Fibroblast of peridontal ligament (primary cell): ENCODE data around the gene SMARCA1.

Experiments used
- DNase-seq: peaks from one replicate; pipeline ENCODE4 v3.0.0-alpha.2; 2010; ENCODE audit errors: extremely low read depth

Gene SMARCA1

GRCh38 chrX:129531132-129531531, 7.8 kb upstream of the SMARCA1 start:
- DNase-seq = no peak

DNA sequence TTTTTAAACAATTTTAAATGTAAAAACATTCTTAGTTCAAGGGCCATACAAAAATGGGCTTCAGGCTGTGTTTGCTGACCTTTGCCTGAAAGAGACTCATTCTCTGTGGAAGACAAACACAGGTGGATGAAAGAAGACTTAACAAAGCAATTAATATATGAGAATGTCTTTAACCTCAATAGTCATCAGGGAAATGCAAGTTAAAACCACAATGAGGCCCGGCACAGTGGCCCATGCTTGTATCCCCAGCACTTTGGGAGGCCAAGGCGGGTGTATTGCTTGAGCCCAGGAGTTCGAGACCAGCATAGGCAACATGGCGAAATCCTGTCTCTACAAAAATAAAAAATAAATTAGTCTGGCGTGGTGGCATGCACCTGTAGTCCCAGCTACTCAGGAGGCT, 7.1 kb upstream of the SMARCA1 start:
- no peak for DNase-seq

DNA sequence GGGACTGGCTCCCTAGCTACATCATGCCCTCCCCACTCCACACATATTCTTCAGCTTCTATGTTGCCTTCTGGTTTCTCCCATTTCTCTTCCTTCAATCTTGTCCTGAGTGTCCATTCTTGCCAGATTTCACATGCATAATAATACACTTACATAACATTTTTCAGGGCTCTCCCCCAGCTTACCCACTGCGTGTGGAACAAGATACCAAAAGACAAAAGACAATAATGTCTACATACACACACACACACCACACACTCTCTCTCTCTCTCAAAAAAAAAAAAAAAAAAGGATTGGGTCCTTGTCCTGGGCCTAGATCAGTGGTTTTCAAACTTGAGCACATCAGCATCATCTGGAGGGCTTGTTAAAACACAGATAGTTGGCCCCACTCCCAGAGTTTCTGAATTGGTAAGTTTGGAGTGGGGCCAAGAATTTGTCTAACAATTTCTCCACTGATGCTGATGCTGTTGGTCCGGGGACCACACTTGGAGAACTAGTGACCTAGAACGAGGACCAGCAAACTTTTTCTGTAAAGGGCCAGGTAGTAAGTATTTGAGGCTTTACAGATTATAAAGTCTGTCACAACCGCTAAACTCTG, 6.5 kb upstream of the SMARCA1 start:
- DNase-seq = peak; percentile 52

DNA sequence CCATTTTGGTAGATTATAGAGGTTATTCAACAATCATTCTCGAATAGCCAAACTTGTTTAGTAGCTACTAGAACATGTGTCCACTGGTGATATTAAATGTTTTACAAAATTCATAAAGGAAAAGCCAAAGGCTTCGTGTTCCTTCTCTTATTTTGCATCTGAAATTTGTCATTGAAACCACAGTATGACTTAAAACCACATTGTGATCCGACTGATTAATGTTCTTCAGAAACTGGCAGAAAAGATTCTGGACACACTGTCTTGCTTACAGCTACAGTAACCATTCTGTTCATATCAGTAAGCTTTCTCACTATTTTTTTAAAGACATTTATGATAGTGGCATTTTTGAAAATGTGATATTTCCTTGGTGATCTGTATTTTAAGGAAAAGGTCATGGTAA, 2.6 kb upstream of the SMARCA1 start:
- no peak for DNase-seq

- no peak for DNase-seq
Measured at GRCh38 chrX:129525162-129525561, 1.9 kb upstream of the SMARCA1 start.

GRCh38 chrX:129524250-129524850, 1.1 kb upstream of the SMARCA1 start:
- no peak for DNase-seq

DNA sequence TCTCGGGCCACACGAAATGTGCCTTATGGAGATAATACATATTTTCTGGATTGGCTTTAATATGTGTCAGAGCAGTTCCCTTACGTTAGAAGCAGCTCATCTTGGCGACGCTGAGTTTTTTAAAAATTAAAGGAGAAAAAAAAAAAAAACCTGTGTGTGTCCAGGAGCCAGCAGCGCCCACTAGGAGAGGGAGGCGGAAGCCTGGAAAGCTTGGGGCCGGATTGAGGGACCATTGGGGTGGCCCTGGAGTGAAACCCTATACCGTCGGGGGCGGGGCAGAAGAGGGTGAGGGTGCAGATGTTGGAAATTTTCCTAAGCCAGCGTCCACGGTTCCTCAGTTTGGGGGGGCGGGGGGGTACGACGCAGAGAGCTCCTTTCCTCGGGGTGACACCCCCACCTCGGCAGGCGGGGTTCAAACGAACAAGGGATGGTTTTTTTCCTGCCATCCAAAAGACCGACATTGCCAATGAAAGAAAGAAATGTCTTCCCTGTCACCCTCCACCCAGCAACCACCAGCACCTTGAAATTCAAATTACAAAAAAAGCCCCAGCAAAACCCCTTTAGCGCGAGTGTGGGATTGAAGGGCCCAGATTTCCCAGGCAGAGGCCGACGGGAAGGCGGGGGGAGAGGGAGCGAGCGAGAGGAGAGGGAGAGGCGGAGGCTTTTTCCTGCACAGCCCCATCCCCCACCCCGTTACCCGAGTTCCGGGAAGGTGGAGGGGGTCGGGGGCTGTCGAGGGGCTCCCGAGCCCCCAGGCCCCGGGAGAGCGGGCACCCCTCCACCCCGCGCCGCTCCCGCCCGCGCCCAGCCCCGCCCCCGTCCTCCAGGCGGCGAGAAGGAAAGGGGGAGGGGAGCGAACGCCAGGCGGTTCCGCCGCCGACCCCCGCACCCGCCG, 859 bp downstream of the SMARCA1 start:
- DNase-seq = peak; percentile 38

- no peak for DNase-seq
Measured at GRCh38 chrX:129520151-129520550, 3.1 kb downstream of the SMARCA1 start.

- DNase-seq = no peak
Measured at GRCh38 chrX:129516402-129516801, 6.9 kb downstream of the SMARCA1 start.

- DNase-seq = no peak
Measured at GRCh38 chrX:129512409-129512808, 10.9 kb downstream of the SMARCA1 start.

DNA sequence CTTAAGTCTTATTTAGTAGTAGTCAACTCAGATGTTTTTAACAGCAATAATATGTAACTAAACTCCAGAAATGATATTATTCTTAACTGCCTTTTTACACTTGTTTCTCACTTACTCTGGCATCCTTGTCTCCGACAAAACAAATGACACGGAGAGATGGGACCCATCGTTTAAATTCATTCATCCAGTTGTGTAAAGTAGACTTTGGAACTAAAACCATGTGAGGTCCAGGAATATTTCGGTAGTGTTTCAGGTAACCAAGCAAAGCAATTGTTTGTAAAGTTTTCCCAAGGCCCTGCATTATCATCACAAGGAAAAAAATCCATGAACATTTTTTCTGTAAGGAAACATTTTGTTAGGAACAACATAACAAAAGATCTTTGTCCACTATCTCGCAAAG, 11.6 kb downstream of the SMARCA1 start:
- no peak for DNase-seq

GRCh38 chrX:129510331-129510730, 13.0 kb downstream of the SMARCA1 start:
- no peak for DNase-seq

- no peak for DNase-seq
Measured at GRCh38 chrX:129497146-129497843, 26.0 kb downstream of the SMARCA1 start.

DNA sequence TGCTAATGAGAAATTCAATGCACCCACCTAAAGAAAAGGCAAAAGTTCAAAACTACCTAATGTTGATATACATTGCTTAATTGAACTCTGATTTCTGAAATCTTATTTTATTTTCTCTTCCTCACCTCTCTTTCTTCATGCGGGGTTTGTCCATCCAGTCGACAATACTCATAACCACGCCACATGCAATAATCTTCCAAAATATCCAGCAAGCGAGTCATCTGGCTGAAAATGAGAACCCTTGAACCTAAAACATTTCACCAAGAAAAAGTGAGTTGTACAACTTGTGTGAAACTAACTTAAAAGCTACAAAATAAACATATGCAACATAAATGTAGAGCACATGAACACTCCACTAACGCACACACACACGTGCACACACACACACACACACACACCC, 26.7 kb downstream of the SMARCA1 start:
- DNase-seq = peak; percentile 51

GRCh38 chrX:129495900-129496299, 27.4 kb downstream of the SMARCA1 start:
- no peak for DNase-seq

- DNase-seq = no peak
Measured at GRCh38 chrX:129494887-129495286, 28.4 kb downstream of the SMARCA1 start.

DNA sequence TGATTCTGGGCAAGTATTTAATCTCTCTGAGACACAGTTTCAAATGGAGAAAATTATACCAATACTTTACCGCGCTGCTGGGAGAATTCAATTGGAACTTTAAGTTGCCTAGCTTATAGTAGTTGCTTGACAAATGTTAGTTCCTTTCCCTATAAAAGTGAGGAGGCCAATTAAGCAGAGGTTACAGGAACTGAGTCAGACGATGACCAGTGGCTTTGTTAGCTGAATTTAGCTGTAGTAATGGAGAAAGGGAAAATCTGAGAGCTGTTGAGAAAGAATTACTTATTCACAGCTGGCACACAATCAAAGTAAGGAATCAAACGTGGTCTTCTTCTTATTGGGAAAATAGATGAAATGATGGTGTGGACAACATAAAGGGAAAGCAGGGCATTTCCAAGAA, 29.6 kb downstream of the SMARCA1 start:
- DNase-seq = peak; percentile 48

- no peak for DNase-seq
Measured at GRCh38 chrX:129490330-129490729, 33.0 kb downstream of the SMARCA1 start.

GRCh38 chrX:129488359-129488758, 34.9 kb downstream of the SMARCA1 start:
- DNase-seq = no peak

DNA sequence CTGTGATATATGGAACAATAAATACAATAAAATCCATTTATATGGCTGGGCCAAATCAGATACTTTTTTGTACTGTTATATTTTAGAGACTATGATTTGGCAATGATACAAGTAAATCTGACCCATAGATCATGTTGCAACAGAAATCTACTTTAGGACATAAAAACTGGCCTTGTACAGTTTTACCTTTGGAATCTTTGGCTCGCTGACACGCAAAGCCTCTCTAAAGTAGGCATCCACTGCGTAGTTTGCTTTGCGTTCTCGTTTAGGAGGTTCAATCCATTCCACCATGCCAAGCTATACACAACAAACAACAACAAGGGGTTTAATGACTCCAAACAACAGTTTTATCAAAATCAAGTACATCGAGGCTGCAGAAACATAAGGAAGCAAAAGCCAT, 42.4 kb downstream of the SMARCA1 start:
- no peak for DNase-seq

- DNase-seq = peak; percentile 67
Measured at GRCh38 chrX:129478516-129478915, 44.8 kb downstream of the SMARCA1 start.

- peak; percentile 36 for DNase-seq
Measured at GRCh38 chrX:129472116-129472515, 51.2 kb downstream of the SMARCA1 start.
